ENCODE measurements around the gene SPINK7.

SPINK7 gene

GRCh38 chr5:148343603-148344487 lies 31.6 kb downstream of the SPINK7 start:
- no peak for DNase-seq

GRCh38 chr5:148347706-148348105 lies 35.5 kb downstream of the SPINK7 start:
- DNase-seq = no peak

- no peak for DNase-seq
Measured at GRCh38 chr5:148352696-148353095, 40.5 kb downstream of the SPINK7 start.

- no peak for DNase-seq
Measured at GRCh38 chr5:148353634-148354033, 41.4 kb downstream of the SPINK7 start.

DNA sequence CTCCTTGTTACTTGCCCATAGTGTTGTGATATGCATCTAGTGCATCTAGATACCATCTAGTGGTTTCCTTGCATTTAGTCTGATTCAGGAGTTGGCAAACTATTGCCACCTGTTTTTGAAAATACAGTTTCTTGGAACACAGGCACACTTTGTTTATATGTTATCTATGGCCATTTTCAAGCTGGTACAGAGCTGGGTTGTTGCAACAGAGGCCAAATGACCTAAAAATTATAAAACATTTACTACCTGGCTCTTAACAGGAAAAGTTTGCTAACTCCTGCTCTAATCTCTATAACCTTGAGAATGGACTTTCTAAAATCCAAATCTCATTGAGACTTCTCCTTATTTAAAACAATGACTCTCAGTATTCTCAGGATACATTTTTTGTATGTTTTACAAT lies 52.1 kb downstream of the SPINK7 start:
- no peak for DNase-seq

All from NCI-H187 treated with DMSO at 0.1 percent for 48 hours (cell line).